ENCODE results near the gene STRA6.

The STRA6 gene

GRCh38 chr15:74227968-74228722 is 25.6 kb upstream of the STRA6 start:
- no peak for DNase-seq

- DNase-seq: no peak
Observed at GRCh38 chr15:74226761-74227540, 24.4 kb upstream of the STRA6 start.

- DNase-seq: no peak
Observed at GRCh38 chr15:74225928-74226327, 23.3 kb upstream of the STRA6 start.

GRCh38 chr15:74222240-74223119 is 19.9 kb upstream of the STRA6 start:
- DNase-seq: no peak

GRCh38 chr15:74221399-74222239 is 19.0 kb upstream of the STRA6 start:
- DNase-seq: no peak

GRCh38 chr15:74220475-74221248 is 18.1 kb upstream of the STRA6 start:
- DNase-seq: no peak

GRCh38 chr15:74217907-74218885 is 15.6 kb upstream of the STRA6 start:
- no peak for DNase-seq

GRCh38 chr15:74216949-74217348 is 14.4 kb upstream of the STRA6 start:
- DNase-seq: no peak

GRCh38 chr15:74215958-74216357 is 13.4 kb upstream of the STRA6 start:
- no peak for DNase-seq

GRCh38 chr15:74214324-74215021 is 11.9 kb upstream of the STRA6 start:
- DNase-seq: no peak

GRCh38 chr15:74213858-74214284 is 11.3 kb upstream of the STRA6 start:
- DNase-seq: no peak

- no peak for DNase-seq
Observed at GRCh38 chr15:74212494-74212893, 9.9 kb upstream of the STRA6 start.

GRCh38 chr15:74211656-74212055 is 9.1 kb upstream of the STRA6 start:
- DNase-seq: no peak

GRCh38 chr15:74210729-74211128 is 8.1 kb upstream of the STRA6 start:
- DNase-seq: no peak

GRCh38 chr15:74209997-74210671 is 7.5 kb upstream of the STRA6 start:
- DNase-seq: no peak

- DNase-seq: no peak
Observed at GRCh38 chr15:74209560-74209958, 7.0 kb upstream of the STRA6 start.

GRCh38 chr15:74208901-74209559 is 6.4 kb upstream of the STRA6 start:
- DNase-seq: no peak

- DNase-seq: no peak
Observed at GRCh38 chr15:74208496-74208895, 5.9 kb upstream of the STRA6 start.

Measured in CD4-positive, alpha-beta T cell treated with Interferon gamma for 1 hour (primary cell).